Endodermal cell (in vitro differentiated cells): ENCODE data around the gene DGKZ. TPM values are rescaled to one million over a fixed set of nuclear protein-coding genes. Genes with fewer than 3 reads are reported as not detected.

Experiments used
- DNase-seq: peaks from one replicate; pipeline ENCODE4 v3.0.0-alpha.2; 2017
- H3K27ac ChIP-seq: 2 replicates; pipeline ENCODE4 v1.5.1; 2013; ENCODE audit warnings: mild to moderate bottlenecking, low read depth, low read length, moderate library complexity
- H3K27me3 ChIP-seq: 2 replicates; pipeline ENCODE4 v1.6.1; 2013; ENCODE audit warnings: mild to moderate bottlenecking, low read length, moderate library complexity; ENCODE audit not compliant: insufficient read depth, control insufficient read depth, poor library complexity, severe bottlenecking
- H3K36me3 ChIP-seq: 2 replicates; pipeline ENCODE4 v1.7.0; 2013; ENCODE audit warnings: mild to moderate bottlenecking, low read length, moderate library complexity; ENCODE audit not compliant: control insufficient read depth, insufficient read depth
- H3K4me1 ChIP-seq: one replicate; pipeline ENCODE4 v1.7.0; 2013; ENCODE audit warnings: low read length; ENCODE audit not compliant: control insufficient read depth, insufficient read depth
- H3K4me3 ChIP-seq: 2 replicates; pipeline ENCODE4 v1.5.1; 2013; ENCODE audit warnings: mild to moderate bottlenecking, low read length, moderate library complexity
- H3K9ac ChIP-seq: 2 replicates; pipeline ENCODE4 v1.6.1; 2013; ENCODE audit warnings: mild to moderate bottlenecking, low read length, moderate library complexity; ENCODE audit not compliant: poor library complexity, severe bottlenecking; ENCODE audit errors: extremely low read depth
- H3K9me3 ChIP-seq: 2 replicates; pipeline ENCODE4 v1.6.1; 2013; ENCODE audit warnings: mild to moderate bottlenecking, low read length, moderate library complexity; ENCODE audit not compliant: control insufficient read depth
- H3K27ac Mint-ChIP-seq: 2 replicates; pipeline ENCODE4 v1.8.0; 2020; ENCODE audit warnings: mixed read lengths
- H3K27me3 Mint-ChIP-seq: 2 replicates; pipeline ENCODE4 v1.8.0; 2021; ENCODE audit warnings: mild to moderate bottlenecking, mixed read lengths; ENCODE audit not compliant: insufficient read depth
- H3K36me3 Mint-ChIP-seq: 2 replicates; pipeline ENCODE4 v1.8.0; 2020; ENCODE audit warnings: low read depth, mixed read lengths
- H3K4me1 Mint-ChIP-seq: 2 replicates; pipeline ENCODE4 v1.8.0; 2020; ENCODE audit warnings: mixed read lengths
- H3K4me3 Mint-ChIP-seq: 2 replicates; pipeline ENCODE4 v1.8.0; 2020; ENCODE audit warnings: mild to moderate bottlenecking, moderate library complexity, mixed read lengths
- H3K9me3 Mint-ChIP-seq: 2 replicates; pipeline ENCODE4 v1.8.0; 2020; ENCODE audit warnings: mild to moderate bottlenecking, mixed read lengths
- CTCF ChIP-seq: fragments of 200-600 bp; sonication (generic); conservative IDR thresholded peaks from 2 replicates; pipeline ENCODE4 v1.5.0; 2021; ENCODE audit warnings: antibody characterized with exemption, mild to moderate bottlenecking
- WGBS, 2 experiments: methylation state at CpG; one replicate each; pipeline versions ENCODE4 v1.1.5 to v1.1.7; 2013; ENCODE audit warnings: missing lambda C conversion rate in 2 of 2, mixed read lengths in 1 of 2; ENCODE audit not compliant: insufficient coverage in 1 of 2, insufficient read length in 1 of 2; 5-methylcytosine and 5-hydroxymethylcytosine counted together
- total RNA-seq, 2 donors: library from RNA; stranded (reverse); fragmentation: NEBNext Ultra II Directional in 1 of 2; extraction: Animal tissue kit (Norgen Biotek cat#: 25700) in 1 of 2; gene quantifications; 2 replicates in 1 of 2; 3 replicates in 1 of 2; pipeline ENCODE4 v1.2.1, GENCODE V29; 2021

The DGKZ gene
- total RNA-seq, 2 donors from 2014 or later: 49.6 to 57.3 TPM

GRCh38 chr11:46385169-46386004 is 38.1 kb downstream of the DGKZ start:
- Mint-ChIP-seq H3K9me3 (no peaks in the 10 kb centered on the region), H3K27ac (no peak overlapping the region), H3K27me3 (peaks cover 66% of the 10 kb centered on the region), H3K4me1 (peaks cover 16% of the 10 kb centered on the region), H3K36me3 (peaks cover 12% of the 10 kb centered on the region), H3K4me3 (no peak overlapping the region)
- Histone ChIP-seq H3K36me3 (peaks cover 12% of the 10 kb centered on the region), H3K27ac (no peak overlapping the region), H3K27me3 (peaks cover 59% of the 10 kb centered on the region), H3K9me3 (no peaks in the 10 kb centered on the region), H3K4me3 (no peak overlapping the region), H3K9ac (no peak overlapping the region), H3K4me1 (peaks cover 20% of the 10 kb centered on the region)
- no peak for TF ChIP-seq CTCF
- 94 to 98% methylated on average over 36 to 47 of the region's 47 CpGs for WGBS, 2 experiments
- DNase-seq: no peak

- Histone ChIP-seq H3K9ac (no peak overlapping the region), H3K4me3 (no peak overlapping the region), H3K27ac (no peak overlapping the region), H3K4me1 (peaks cover 21% of the 10 kb centered on the region), H3K36me3 (peaks cover 12% of the 10 kb centered on the region), H3K9me3 (no peaks in the 10 kb centered on the region), H3K27me3 (peaks cover 66% of the 10 kb centered on the region)
- WGBS, 2 experiments: 95 to 96% methylated on average over 19 to 25 of the region's 25 CpGs
- peaks cover 12% of the 10 kb centered on the region for H3K36me3 Mint-ChIP-seq
- no peak for DNase-seq
- no peak overlapping the region for H3K4me3 Mint-ChIP-seq
- H3K4me1 Mint-ChIP-seq: peaks cover 16% of the 10 kb centered on the region
- TF ChIP-seq CTCF: no peak
- H3K27ac Mint-ChIP-seq: no peak overlapping the region
- no peaks in the 10 kb centered on the region for H3K9me3 Mint-ChIP-seq
- H3K27me3 Mint-ChIP-seq: peaks cover 73% of the 10 kb centered on the region
Measured at GRCh38 chr11:46386005-46386578, 38.8 kb downstream of the DGKZ start.

GRCh38 chr11:46386674-46387073 is 39.4 kb downstream of the DGKZ start:
- Histone ChIP-seq H3K4me3 (no peak overlapping the region), H3K9me3 (no peaks in the 10 kb centered on the region), H3K36me3 (peaks cover 12% of the 10 kb centered on the region), H3K4me1 (peaks cover 21% of the 10 kb centered on the region), H3K27me3 (peaks cover 70% of the 10 kb centered on the region), H3K27ac (no peak overlapping the region), H3K9ac (no peak overlapping the region)
- TF ChIP-seq CTCF: no peak
- Mint-ChIP-seq H3K36me3 (peaks cover 12% of the 10 kb centered on the region), H3K4me3 (no peak overlapping the region), H3K4me1 (peaks cover 16% of the 10 kb centered on the region), H3K27ac (no peak overlapping the region), H3K27me3 (peaks cover 76% of the 10 kb centered on the region), H3K9me3 (no peaks in the 10 kb centered on the region)
- DNase-seq: no peak
- WGBS, 2 experiments: 95 to 98% methylated on average over 3 to 4 of the region's 4 CpGs
